Dedifferentiated amniotic fluid mesenchymal stem cell (primary cell): ENCODE results near the gene FHIT.

Source experiments
- DNase-seq: peaks from one replicate; pipeline ENCODE4 v3.0.0-alpha.2; 2016; ENCODE audit errors: extremely low spot score

The FHIT gene

DNA sequence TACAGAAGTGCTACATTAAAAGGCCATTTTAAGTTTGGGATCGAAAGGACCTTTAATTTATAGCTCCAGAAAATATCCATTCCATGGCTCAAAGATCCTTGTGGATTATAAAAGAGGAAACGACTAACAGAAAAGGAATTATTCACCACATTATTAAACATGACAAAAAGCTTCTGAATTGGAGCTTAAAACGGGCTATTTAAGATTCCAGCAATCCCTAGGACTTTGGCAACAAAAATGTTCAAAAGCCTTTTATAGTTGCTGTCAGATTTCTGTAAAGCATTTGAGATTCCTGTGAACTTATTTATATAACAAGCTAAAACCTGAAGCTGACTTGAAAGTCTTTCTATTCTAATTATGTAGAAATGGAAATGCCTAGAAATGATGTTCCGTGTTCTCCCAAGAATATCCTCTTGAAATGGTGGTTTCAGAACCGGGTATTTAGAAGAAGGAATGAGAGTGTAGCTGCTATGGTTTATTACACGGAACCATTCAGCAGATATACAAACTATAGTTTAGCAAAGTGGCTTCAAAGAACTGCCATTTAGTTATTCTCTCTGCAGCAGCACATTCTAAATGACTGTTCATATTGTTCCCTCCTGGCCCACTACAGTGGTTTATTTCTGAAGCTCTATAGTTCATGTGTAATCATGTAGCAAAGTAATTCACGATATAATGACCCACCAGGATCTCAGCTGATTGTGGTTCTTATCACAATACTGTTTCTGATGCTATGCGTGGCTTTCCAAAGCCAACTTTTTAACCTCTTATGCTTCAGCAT, 961.7 kb downstream of the FHIT start:
- DNase-seq = no peak

DNA sequence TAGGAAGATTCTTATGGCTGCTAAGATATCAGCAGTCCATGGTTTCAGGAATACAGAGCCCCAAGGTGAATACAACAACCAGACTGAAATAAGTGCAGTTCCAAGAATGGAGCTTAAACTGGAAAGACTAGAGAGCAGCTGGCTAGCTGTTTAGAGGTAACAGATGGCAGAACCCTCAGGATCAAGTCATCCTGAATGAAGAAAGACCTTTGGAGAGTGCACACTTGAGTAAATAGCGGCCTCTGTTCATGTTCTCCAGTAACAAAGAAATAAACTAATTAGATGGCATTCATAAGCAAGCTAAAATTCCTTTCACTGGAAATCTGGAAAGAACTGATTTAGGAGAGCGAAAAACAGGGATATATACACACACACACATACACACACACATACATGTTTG, 968.4 kb downstream of the FHIT start:
- DNase-seq = no peak

GRCh38 chr3:60281970-60282369, 969.3 kb downstream of the FHIT start:
- no peak for DNase-seq

GRCh38 chr3:60277361-60277800, 973.9 kb downstream of the FHIT start:
- DNase-seq = no peak

- no peak for DNase-seq
Measured at GRCh38 chr3:60276615-60277014, 974.6 kb downstream of the FHIT start.

GRCh38 chr3:60274646-60275045, 976.6 kb downstream of the FHIT start:
- no peak for DNase-seq

- DNase-seq = no peak
Measured at GRCh38 chr3:60274098-60274497, 977.2 kb downstream of the FHIT start.

DNA sequence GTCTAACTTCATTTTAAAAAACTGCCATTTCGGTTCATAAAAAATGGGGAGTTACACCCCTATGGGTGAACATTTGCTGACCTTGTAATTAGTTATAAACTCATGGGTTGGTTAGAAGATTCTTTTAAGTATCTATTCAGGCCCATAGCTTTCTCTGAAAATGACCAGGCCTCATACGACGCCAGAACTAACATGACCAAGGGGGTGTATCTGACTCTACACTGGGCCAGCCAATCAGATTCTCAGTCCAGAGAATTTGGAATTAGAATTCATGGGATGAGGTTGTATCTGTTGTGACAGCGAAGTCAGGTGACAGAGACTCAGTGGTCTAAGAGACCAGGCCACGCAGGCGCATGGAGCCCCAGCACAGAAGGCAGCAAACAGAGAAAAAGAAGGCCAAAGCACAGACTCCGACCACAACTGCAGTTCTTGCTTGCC, 981.4 kb downstream of the FHIT start:
- DNase-seq = no peak

DNA sequence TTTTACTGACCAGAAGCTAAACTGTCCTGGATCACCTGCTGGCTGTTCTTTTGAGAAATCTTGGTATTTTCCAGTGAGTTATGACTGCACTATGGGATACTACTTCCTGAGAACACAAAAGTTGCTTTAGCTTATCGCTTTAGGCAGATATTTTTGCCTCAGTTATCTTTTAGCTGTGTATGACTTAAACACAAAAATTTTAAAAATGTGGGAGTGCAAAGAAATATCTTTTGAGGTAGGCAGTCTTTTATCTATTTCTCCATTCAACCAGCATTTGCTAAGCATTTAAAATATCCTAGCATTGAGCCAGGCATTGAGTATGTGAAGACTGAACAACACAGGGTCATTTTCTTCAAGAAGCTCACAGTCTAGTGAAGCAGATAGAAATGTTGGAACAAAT, 981.9 kb downstream of the FHIT start:
- DNase-seq = no peak

DNA sequence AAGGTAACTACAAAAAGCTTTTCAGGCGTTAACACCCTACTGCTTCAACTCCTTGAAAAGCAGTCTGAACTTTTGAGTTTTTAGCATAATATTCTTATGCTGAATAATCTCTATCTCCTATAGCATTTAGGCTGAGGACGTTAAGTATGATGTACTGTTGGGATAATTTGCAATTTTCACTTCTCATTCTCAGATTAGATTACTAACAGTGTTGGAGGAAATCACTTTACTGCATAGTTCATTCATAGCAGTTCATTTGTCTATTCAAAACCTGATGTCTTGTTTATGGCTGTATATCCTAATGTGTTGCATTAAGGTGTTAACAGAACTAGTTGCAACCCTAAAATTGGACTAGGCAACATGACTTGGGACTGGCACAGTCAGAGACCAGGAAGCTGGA, 983.1 kb downstream of the FHIT start:
- no peak for DNase-seq

DNA sequence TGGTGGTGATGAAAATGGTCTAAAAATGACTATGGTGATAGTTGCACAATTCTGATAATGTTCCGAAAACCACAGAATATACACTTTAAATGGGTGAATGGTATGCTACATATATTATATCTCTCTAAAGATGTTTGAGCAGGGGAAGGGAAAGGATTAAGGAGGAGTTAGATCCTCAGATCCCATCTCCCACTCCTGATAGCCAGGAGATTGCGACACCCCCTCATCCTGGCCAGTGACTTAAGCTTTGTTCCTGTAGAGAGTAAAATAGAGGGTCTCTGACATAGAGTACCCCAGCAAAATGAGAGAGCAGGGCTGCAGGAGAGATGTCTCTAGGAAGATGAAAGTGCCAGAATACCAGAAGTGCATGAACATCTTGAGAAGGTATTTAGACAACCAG, 984.8 kb downstream of the FHIT start:
- DNase-seq = no peak

DNA sequence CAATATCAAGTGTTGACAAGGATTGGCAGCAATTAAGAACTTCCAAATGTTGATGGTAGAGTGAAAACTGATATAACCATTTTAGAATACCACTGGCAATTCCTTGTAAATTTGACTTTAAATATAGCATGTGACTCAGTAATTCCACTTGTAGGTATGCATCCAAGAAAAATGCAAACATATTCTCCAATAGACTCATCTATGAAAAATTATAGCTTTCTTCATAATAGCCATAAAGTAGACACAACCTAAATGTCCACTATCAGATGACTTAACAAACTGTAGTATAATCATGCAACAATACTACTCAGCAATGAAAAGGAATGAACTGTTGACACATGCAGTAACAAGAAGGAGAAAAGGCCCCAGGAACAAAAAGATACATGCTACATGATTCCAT, 988.1 kb downstream of the FHIT start:
- no peak for DNase-seq

GRCh38 chr3:60262546-60262945, 988.7 kb downstream of the FHIT start:
- no peak for DNase-seq

- DNase-seq = no peak
Measured at GRCh38 chr3:60260546-60260945, 990.7 kb downstream of the FHIT start.

DNA sequence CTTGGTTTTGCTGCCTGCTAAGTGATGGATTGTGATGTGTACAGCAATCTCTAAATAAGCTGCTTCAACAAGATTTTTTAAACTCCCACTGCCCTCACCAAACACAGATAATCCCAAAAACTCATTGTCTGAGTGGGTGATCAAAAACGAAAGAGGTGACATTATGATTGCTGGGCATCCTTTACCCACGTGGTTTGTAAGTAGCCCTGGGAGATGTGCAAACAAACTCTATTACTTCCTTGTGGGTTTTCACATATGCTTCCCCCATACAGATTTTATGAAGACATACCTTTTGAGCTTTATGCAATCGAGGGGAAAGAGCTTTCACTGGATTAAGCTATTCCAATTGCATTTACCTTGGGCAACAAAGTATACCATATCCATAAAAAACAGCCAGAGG, 1000.4 kb downstream of the FHIT start:
- DNase-seq = no peak

DNA sequence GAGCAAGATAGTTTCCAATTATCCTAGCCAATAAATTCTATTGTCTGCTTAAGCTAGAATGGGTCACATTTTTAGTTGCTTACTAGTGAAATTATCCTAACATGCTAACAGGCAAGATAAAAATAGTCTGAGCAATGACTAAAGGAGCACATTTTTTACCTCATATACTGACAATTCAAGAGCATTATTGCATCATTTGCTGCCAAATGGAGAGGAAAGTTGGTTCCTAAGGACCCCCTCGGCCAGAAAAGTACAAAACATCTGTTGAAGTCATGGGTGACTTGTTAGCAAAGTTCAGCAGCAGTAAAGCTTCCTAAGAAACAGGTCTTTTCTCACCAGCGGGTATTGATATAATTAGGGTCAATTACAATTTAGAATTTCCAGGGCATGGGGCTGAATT, 1001.0 kb downstream of the FHIT start:
- no peak for DNase-seq

DNA sequence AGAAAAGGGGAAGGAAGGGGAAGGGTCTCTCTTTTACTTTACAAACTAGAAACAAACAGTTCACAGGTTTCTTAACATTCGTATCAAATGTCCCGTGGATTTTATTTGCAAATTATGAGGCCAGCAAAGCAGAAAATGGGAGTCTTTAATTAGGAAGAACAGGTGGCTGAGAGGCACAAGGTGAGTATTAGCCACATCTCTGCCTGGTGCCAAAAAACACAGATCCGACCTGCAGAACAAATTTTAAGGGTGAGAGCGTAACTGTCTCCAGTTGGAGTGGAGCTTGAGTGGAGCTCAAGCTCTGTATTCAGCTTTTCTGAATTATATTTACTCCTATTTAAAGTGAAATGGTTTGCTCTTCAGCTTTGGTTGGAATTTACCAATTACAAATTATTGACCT, 1004.9 kb downstream of the FHIT start:
- no peak for DNase-seq

DNA sequence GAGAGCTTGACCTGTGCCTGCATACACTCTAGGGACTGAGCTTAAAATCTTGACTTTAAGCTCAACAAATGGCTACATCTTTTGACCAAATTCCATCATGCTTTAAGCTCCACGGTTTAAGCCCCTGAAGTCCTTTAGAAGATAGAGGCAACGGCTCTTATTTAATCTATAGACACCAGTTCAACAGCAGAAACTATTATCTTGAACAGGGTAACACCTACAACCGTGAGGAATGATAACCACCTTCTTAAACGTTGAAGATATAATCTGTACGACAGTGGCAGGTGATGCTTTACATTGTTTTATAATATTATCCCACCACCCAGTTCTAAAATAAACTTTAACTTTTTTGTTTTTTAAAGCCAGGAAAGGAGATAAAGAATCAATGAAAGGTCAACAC, 1007.8 kb downstream of the FHIT start:
- DNase-seq = no peak

- no peak for DNase-seq
Measured at GRCh38 chr3:60240492-60240891, 1010.8 kb downstream of the FHIT start.

DNA sequence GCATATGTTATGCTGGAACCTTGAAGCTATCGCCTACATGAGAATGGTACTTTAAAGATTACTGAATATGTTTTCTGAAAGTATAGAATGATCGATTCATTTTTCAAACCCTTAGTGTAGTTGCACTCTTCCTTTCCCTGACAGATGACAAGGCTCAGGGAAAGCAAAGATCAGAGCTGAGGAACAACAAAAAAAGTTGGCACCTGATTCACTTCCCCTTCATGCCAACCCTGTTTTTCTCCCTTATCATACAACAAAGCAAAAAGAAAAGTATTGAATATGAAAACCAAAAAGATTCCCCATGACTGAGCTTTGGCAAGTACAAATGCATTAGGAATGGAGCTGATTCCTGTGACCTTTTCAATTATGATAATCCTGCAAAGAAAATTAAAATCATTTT, 1012.7 kb downstream of the FHIT start:
- DNase-seq = no peak

- no peak for DNase-seq
Measured at GRCh38 chr3:60229502-60229901, 1021.8 kb downstream of the FHIT start.

DNA sequence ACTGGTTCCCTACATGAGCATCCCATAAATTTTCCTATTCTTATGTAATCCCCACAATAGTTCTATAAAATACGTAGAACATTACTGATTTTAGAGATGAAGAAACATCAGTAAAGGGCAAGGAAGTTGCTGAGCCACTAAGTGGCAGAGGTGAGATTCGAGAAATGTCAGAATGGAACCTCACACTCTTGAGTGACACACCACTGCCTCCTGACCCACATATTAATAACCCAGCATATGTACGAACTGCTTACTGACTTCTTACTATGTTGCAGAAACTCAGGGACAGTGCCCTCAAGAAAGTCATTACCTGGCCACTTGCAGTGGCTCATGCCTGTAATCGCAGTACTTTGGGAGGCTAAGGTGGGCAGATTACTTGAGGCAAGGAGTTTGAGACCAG, 1022.4 kb downstream of the FHIT start:
- no peak for DNase-seq

DNA sequence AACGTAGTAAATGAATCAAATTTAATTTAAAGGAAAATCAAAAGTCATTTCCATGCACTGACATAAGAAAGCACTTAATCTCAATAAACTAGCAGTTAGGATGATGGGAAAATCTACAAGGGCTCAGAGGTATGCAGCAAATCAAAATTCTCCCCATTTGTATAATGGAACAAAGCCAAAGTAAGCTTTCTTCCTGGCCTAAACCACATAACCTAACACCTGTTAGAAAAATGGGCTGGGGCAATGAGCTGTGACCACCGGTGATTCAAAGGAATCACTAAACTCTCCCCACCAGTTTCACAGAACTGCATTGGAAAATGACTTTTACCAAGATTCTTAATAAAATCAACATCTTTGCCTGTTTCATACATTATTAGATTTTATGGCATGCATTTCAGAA, 1024.3 kb downstream of the FHIT start:
- no peak for DNase-seq

DNA sequence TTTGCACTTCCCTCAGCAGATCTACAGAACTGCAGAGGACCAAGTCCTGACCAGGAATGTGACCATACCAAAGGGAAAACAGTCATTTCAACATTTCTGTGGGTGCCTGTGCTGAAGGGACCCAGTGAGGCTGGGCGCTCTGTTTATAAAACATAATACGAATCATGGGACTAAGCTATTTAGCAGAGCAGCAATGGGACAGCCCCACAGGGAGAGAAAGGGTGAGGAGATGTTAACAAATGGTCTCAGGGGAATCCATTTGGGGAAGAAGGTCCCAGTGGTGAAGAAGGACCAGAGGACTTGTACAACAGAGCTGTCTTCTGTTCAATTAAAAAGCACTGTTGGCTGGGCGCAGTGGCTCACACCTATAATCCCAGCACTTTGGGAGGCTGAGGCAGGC, 1025.4 kb downstream of the FHIT start:
- DNase-seq = no peak
